ENCODE results near the gene TSPOAP1. TPM values are rescaled to one million over a fixed set of nuclear protein-coding genes. Genes with fewer than 3 reads are reported as not detected.

The TSPOAP1 gene
- total RNA-seq, 1 experiment from 2014 or later: 7.8 TPM

DNA sequence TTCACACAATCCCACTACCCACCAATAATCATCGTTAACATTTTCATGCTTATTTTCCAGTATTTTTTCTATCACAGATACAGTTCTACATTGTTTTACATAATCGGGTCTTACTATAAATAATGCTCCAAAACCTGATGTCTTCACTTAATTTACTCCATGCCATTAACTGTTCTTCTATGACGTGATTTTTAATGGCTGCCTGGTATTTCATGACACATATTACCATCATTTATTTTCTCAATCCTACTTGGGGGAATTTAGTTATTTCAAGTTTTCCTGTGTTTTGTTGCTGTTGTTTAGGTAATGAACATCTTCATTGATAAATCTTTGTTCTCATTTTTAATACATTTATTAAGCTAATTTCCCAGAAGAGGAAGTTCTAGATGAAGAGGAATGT, 75.5 kb downstream of the TSPOAP1 start:
- no peaks in the 10 kb centered on the region for H4K20me1 ChIP-seq (ENCODE audit: insufficient read depth, low read depth, low read length)
- no peak overlapping the region for H3K9ac ChIP-seq (ENCODE audit: low read length)
- H3K9me3 ChIP-seq (ENCODE audit: low read length): no peaks in the 10 kb centered on the region
- no peak overlapping the region for H3K27ac ChIP-seq (ENCODE audit: low read length)
- H3K4me3 ChIP-seq (ENCODE audit: low read length): no peak overlapping the region
- H3K27me3 ChIP-seq (ENCODE audit: low read length): no peaks in the 10 kb centered on the region
- H2AFZ ChIP-seq (ENCODE audit: low read length): no peak overlapping the region
- H3K4me1 ChIP-seq (ENCODE audit: low read length): peaks cover 4% of the 10 kb centered on the region
- no peak overlapping the region for H3K4me2 ChIP-seq (ENCODE audit: low read depth, low read length, poor library complexity, severe bottlenecking)
- H3K79me2 ChIP-seq (ENCODE audit: low read length): no peaks in the 10 kb centered on the region
- no peaks in the 10 kb centered on the region for H3K9me2 ChIP-seq (replicated peaks; ENCODE audit: insufficient read depth, low read length)
- no peak for DNase-seq
- no peaks in the 10 kb centered on the region for H3K36me3 ChIP-seq (ENCODE audit: insufficient read depth, low read length)

GRCh38 chr17:58252141-58252540, 76.5 kb downstream of the TSPOAP1 start:
- no peaks in the 10 kb centered on the region for H4K20me1 ChIP-seq (ENCODE audit: insufficient read depth, low read depth, low read length)
- H3K4me1 ChIP-seq (ENCODE audit: low read length): peaks cover 4% of the 10 kb centered on the region
- no peak overlapping the region for H3K4me2 ChIP-seq (ENCODE audit: low read depth, low read length, poor library complexity, severe bottlenecking)
- H3K27ac ChIP-seq (ENCODE audit: low read length): no peak overlapping the region
- no peak overlapping the region for H3K4me3 ChIP-seq (ENCODE audit: low read length)
- no peaks in the 10 kb centered on the region for H3K36me3 ChIP-seq (ENCODE audit: insufficient read depth, low read length)
- no peaks in the 10 kb centered on the region for H3K9me2 ChIP-seq (replicated peaks; ENCODE audit: insufficient read depth, low read length)
- no peak overlapping the region for H2AFZ ChIP-seq (ENCODE audit: low read length)
- H3K9ac ChIP-seq (ENCODE audit: low read length): no peak overlapping the region
- DNase-seq: no peak
- no peaks in the 10 kb centered on the region for H3K9me3 ChIP-seq (ENCODE audit: low read length)
- no peaks in the 10 kb centered on the region for H3K79me2 ChIP-seq (ENCODE audit: low read length)
- no peaks in the 10 kb centered on the region for H3K27me3 ChIP-seq (ENCODE audit: low read length)

Small RNAs within 50 kb of the gene (small RNA-seq; reads per million reads assigned to genes)
- gene MIR4736: not detected

Other genes with a start within 250 kb of the TSPOAP1 start
- 18.2 and 22.7 TPM in 2 replicates for gene DYNLL2, start 245.4 kb downstream of the TSPOAP1 start, total RNA-seq (2014; rRNA removed; shearing (Covaris generic); ENCODE audit: low replicate concordance)
- gene OR4D1, start 180.4 kb downstream of the TSPOAP1 start, total RNA-seq (2014; rRNA removed; shearing (Covaris generic); ENCODE audit: low replicate concordance): not detected in 2 replicates
- gene OR4D2, start 161.8 kb downstream of the TSPOAP1 start, total RNA-seq (2014; rRNA removed; shearing (Covaris generic); ENCODE audit: low replicate concordance): not detected in 2 replicates
- not detected in 2 replicates for gene EPX, start 136.1 kb downstream of the TSPOAP1 start, total RNA-seq (2014; rRNA removed; shearing (Covaris generic); ENCODE audit: low replicate concordance)
- gene MKS1, start 109.5 kb downstream of the TSPOAP1 start, total RNA-seq (2014; rRNA removed; shearing (Covaris generic); ENCODE audit: low replicate concordance): 17.5 and 20.8 TPM in 2 replicates
- gene LPO, start 90.2 kb downstream of the TSPOAP1 start, total RNA-seq (2014; rRNA removed; shearing (Covaris generic); ENCODE audit: low replicate concordance): 0.36 TPM in 1 of 2 replicates, not detected in the other
- gene MPO, start 47.9 kb downstream of the TSPOAP1 start, total RNA-seq (2014; rRNA removed; shearing (Covaris generic); ENCODE audit: low replicate concordance): not detected in 2 replicates
- 50.2 and 64.7 TPM in 2 replicates for gene SUPT4H1, start 23.4 kb upstream of the TSPOAP1 start, total RNA-seq (2014; rRNA removed; shearing (Covaris generic); ENCODE audit: low replicate concordance)
- not detected in 2 replicates for gene RNF43, start 88.7 kb upstream of the TSPOAP1 start, total RNA-seq (2014; rRNA removed; shearing (Covaris generic); ENCODE audit: low replicate concordance)
- gene HSF5, start 159.6 kb upstream of the TSPOAP1 start, total RNA-seq (2014; rRNA removed; shearing (Covaris generic); ENCODE audit: low replicate concordance): 0.11 and 0.82 TPM in 2 replicates
- gene MTMR4, start 185.8 kb upstream of the TSPOAP1 start, total RNA-seq (2014; rRNA removed; shearing (Covaris generic); ENCODE audit: low replicate concordance): 53.6 and 64.0 TPM in 2 replicates

All from Karpas-422 (cell line).